Mesodermal cell (in vitro differentiated cells): ENCODE measurements around the gene SMTN.
"Not testable (repeated sequence)": the region's sequence is repeated elsewhere in the genome, so short reads cannot be mapped to it uniquely, and the experiment has no call there.

Experiments used
- H3K27ac ChIP-seq: 2 replicates; pipeline ENCODE4 v1.7.0; 2013; ENCODE audit warnings: mild to moderate bottlenecking, low read depth, low read length, moderate library complexity; ENCODE audit not compliant: severe bottlenecking
- H3K36me3 ChIP-seq: 2 replicates; pipeline ENCODE4 v1.7.1; 2013; ENCODE audit warnings: mild to moderate bottlenecking, low read length, moderate library complexity; ENCODE audit not compliant: control insufficient read depth, insufficient read depth
- H3K4me1 ChIP-seq: one replicate; pipeline ENCODE4 v1.7.1; 2013; ENCODE audit warnings: mild to moderate bottlenecking, low read length; ENCODE audit not compliant: insufficient read depth, control insufficient read depth, poor library complexity, severe bottlenecking
- H3K4me3 ChIP-seq: 2 replicates; pipeline ENCODE4 v1.7.0; 2013; ENCODE audit warnings: low read length, control low read depth, mild to moderate bottlenecking; ENCODE audit not compliant: insufficient read depth, poor library complexity, severe bottlenecking; ENCODE audit errors: extremely low read depth
- H3K9me3 ChIP-seq: 2 replicates; pipeline ENCODE4 v1.7.1; 2013; ENCODE audit warnings: mild to moderate bottlenecking, low read length, moderate library complexity; ENCODE audit not compliant: control insufficient read depth
- WGBS, 2 experiments: methylation state at CpG; one replicate each; pipeline ENCODE4 v1.1.5; 2013; ENCODE audit warnings: missing lambda C conversion rate in 2 of 2; ENCODE audit not compliant: insufficient coverage in 2 of 2; 5-methylcytosine and 5-hydroxymethylcytosine counted together

Gene SMTN

DNA sequence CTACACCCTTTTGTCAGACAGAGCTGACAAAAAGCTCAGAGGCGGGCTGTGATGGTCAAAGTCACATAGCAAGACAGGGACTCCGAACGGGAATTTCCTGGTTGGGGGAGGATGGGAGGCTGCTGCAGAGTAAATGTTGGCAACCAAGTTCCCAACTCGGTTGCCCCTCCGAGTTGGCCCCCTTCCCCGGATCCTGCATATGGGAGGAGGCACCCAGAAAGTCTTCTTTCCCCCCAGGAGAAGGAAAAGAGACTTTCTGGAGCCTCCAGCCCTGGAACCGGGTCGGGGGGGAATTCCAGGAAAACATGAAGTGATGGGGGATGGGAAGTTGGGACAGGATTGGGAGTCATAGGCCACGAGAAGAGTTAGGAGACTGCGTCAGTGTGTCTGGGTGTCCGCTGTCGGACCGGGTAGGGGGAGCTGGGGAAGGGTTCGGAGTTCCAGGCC, 25.6 kb downstream of the SMTN start:
- WGBS, 2 experiments = 53 to 54% methylated on average over 7 to 10 of the region's 14 CpGs
- peak overlapping the region; percentile 62 for H3K4me3 ChIP-seq
- H3K36me3 ChIP-seq = peaks cover 16% of the 10 kb centered on the region
- peaks cover 12% of the 10 kb centered on the region for H3K4me1 ChIP-seq
- H3K27ac ChIP-seq = no peak overlapping the region
- H3K9me3 ChIP-seq = no peaks in the 10 kb centered on the region

DNA sequence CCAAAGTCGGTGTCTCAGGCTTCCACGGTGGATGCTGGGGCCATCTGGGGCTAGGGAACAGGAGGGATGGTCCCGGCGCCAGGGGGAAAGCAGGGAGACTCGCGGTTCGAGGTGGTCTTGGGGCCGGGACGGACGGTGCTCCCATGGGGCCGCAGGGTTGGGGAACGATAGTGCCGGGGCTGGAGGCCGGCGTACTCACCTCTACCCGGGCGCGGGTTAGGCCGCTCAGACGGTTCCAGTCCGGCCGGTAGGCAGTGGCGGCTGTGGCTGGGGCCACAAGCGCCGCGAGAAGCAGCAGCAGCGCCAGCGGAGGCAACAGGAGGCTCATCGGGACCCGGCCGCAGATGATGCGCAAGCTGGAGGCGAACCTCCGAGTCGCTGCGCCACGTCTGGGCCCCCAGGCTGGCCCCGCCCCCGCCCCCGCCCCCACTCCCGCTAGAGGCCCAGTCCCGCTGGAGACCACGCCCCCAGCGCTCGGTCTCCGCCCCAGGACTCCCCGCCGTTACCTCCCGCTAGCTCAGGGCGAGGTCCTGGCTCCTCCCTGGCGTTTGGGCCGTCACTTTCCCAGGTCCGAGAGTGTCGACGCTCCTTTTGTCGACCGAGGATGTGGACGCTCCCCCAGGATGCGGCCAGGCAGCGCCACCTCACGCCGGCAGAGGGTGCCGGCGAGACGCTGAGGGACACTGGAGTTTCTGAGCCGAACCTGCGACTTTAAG, 26.2 kb downstream of the SMTN start, which contains the start of gene SELENOM:
TSS of gene SELENOM (minus strand) at position 391 of the 716 bp plus-strand sequence. CDS start at position 328, 63 bp downstream.
- WGBS, 2 experiments = 2% methylated on average over 43 to 46 of the region's 67 CpGs
- Histone ChIP-seq H3K27ac (peak within 1 kb of the TSS; percentile 36), H3K4me1 (peaks cover 10% of the 10 kb centered on the region), H3K36me3 (peaks cover 16% of the 10 kb centered on the region), H3K4me3 (peak within 1 kb of the TSS; percentile 62), H3K9me3 (no peaks in the 10 kb centered on the region)

DNA sequence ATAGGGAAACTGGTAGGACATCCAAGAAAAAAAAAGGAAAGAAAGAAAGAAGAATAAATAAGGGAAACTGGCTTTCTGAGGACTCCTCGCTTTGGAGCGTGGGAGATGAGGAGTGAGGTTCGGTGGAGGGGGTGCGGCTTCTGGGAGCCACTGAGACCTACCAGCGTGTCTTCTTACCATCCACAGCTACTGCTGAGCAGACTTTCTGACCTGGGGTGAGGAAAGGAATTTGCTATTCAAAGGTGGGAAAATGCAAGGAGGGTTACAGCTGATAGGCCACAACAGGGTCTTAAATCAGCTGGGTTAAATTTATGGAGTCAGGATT, 26.7 kb downstream of the SMTN start:
- Histone ChIP-seq H3K27ac (peak overlapping the region; percentile 24), H3K4me3 (peak overlapping the region; percentile 25), H3K9me3 (no peaks in the 10 kb centered on the region), H3K4me1 (peaks cover 5% of the 10 kb centered on the region), H3K36me3 (peaks cover 16% of the 10 kb centered on the region)
- 0 to 9% methylated on average over 3 to 4 of the region's 5 CpGs for WGBS, 2 experiments

DNA sequence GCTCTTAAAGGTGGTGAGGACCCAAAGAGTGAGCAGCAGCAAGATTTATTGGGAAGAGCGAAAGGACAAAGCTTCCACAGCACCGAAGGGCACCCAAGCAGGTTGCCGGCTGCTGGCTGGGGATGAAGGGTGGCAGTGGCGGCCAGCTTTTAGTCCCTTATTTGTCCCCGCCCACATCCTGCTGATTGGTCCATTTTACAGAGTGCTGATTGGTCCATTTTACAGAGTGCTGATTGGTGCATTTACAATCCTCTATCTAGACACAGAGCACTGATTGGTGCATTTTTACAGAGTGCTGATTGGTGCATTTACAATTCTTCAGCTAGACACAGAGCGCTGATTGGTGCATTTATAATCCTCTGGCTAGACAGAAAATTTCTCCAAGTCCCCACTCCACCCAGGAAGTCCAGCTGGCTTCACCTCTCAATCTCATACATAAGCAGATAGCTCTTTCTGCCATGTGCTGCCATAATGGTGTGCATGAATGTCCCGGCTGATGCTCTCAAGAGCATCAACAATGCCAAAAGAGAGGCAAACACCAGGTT, 31.5 kb downstream of the SMTN start:
- WGBS, 2 experiments = 92% methylated on average over 7 of the region's 7 CpGs
- not testable (repeated sequence) for H3K9me3 ChIP-seq, H3K27ac ChIP-seq, H3K4me1 ChIP-seq, H3K4me3 ChIP-seq, H3K36me3 ChIP-seq

DNA sequence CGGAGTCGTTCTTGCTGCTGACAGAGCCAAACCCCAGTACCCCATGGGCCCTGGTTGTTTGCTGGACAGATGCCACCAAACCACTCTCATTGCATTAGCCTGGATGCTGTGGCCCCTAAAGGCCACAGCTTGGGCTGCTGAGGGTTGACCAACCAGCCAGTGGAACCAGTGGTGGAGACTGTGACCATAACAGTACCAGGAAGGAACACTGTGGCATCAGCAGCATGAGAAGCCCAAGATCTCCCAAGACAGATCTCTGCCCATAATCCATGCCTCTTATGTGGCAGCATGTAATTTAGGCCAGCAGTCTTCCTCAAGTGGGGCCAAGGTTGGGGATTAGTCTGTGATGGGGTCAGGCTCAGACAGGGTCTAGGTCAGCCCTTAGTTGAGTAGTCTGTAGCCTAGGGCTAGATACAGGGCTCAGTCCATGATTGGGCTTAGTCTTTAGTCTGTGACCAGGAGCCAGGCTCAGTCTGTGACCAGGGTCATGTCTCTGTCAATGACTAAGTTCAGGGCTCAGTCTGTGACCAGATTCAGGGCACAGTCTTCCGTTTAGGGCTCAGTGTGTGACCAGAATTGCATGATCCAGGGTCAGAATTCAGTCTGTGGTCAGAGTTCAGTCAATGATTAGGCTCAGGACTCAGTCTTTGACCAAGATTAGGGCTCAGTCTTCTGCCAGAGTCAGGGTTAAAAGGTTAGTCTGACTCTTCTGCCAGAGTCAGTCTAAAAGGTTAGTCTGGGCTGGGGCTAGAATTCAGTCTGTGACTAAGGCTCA, 37.1 kb downstream of the SMTN start:
- WGBS, 2 experiments = 92 to 93% methylated on average over 3 of the region's 3 CpGs
- Histone ChIP-seq H3K27ac (no peak overlapping the region), H3K36me3 (no peaks in the 10 kb centered on the region), H3K4me1 (peaks cover 7% of the 10 kb centered on the region), H3K4me3 (no peak overlapping the region), H3K9me3 (no peaks in the 10 kb centered on the region)

DNA sequence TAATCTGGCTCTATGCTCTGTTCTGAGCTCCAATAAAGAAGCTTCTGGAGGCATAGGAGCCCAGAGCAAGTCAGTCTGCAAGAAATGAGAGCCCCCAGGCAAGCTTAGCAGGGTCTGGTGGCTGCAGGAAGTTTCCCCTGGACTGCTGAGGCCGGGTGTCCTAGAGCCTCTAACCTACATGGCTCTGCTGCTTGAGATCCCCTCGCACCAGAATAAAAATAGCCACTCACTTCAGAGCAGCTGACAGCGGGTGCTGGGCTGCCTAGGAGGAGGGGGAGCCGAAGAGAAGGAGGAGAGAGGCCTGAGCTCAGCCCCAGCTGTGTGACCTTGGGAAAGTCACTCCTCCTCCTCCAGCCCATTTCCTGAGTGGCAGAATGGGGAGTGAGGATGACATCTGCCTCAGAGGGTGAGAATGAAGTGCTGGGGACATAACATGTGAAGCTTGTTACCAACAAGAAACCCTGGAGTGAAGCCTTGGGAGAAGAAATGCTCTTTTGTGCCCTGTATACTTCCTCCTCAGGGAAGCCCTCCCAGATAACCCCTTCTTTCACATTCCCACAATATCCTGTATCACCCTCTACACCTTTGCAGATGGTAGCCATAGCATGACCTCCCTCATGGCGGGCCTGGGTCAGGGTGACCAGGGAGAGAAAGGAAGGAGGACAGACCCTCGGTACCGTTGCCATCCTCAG, 38.1 kb downstream of the SMTN start:
- Histone ChIP-seq H3K4me3 (no peak overlapping the region), H3K4me1 (peaks cover 7% of the 10 kb centered on the region), H3K27ac (no peak overlapping the region), H3K36me3 (no peaks in the 10 kb centered on the region), H3K9me3 (no peaks in the 10 kb centered on the region)
- WGBS, 2 experiments = 65 to 100% methylated on average over 1 to 2 of the region's 7 CpGs

DNA sequence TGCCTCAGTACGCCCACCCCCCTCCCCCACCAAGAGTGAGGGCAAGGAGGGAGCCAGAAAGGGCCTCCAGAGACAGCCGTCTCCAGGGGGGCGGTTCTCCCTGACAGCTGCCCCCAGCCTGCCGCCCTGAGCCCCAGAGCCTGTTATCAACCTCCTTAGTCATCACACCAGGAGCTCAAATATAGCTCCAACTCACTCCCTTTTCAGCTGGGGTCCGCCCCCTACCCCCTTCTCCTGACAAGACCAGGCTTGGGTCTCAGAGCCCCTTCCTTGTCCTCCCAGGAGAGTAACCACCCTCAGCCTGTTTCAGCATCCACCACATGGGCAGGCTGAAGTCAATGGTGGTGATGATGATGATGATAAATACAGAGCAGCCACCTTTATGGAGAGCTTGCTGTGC, 39.1 kb downstream of the SMTN start:
- no peaks in the 10 kb centered on the region for H3K36me3 ChIP-seq
- H3K9me3 ChIP-seq = no peaks in the 10 kb centered on the region
- no peak overlapping the region for H3K4me3 ChIP-seq
- no peak overlapping the region for H3K27ac ChIP-seq
- WGBS, 2 experiments = 56 to 59% methylated on average over 3 of the region's 5 CpGs
- H3K4me1 ChIP-seq = peaks cover 7% of the 10 kb centered on the region

DNA sequence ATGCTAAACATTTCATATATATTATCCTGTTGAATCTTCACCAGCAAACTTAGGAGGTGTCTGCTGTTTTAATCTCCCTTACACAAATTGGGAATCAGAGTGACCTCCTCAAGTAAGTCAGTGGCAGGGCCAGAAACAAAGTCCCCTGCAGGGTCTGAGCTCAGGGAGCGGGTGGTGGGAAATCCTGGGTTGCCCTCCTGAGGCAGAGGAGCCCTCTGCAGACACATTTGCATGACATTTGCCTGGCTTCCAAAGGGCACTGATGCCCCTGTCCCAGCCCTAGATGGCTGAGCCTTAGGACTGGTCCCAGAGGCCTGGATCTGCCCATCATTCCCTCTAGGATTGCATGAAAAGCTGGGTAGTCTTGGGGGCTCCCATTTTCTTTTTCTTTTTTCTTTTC, 39.5 kb downstream of the SMTN start:
- Histone ChIP-seq H3K27ac (no peak overlapping the region), H3K4me1 (peaks cover 7% of the 10 kb centered on the region), H3K4me3 (no peak overlapping the region), H3K36me3 (no peaks in the 10 kb centered on the region), H3K9me3 (no peaks in the 10 kb centered on the region)
- WGBS, 2 experiments = 80 to 100% methylated on average over 1 of the region's 1 CpG

DNA sequence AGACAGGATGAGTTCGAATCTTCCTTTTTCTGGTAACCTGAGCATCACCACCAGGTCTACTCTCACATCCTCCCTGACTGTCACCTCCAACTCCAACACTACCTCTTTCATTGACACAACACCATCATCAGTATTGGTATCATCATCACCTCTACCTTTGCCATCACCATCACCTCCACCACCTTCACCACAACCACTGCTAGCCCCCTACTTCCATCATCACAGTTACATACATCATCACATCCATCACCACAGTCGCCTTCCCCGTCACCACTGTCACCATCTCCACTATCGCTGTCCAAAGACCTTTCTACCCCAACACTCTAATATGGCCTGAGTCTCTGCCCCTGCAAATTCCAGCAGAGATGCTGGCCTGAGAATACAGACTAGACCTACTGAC, 40.3 kb downstream of the SMTN start:
- 96 to 98% methylated on average over 4 of the region's 4 CpGs for WGBS, 2 experiments
- Histone ChIP-seq H3K27ac (no peak overlapping the region), H3K4me1 (peaks cover 7% of the 10 kb centered on the region), H3K36me3 (no peaks in the 10 kb centered on the region), H3K9me3 (no peaks in the 10 kb centered on the region), H3K4me3 (no peak overlapping the region)

DNA sequence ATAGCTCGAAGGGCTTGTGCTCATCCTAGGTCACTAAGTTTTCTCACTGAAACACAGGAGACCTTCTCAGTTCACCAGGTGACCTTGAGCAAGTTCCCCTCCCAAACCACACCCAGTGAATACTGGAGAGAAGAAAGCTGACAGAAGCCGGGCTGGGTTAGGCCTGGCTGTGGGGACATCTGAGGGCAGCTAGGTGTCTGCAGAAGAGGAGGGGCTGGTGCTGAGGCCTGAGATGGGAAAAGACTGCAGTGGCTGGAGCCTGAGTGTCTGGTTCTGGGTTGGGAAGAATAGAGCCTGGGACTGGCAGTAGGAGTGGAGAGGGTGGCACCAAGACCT, 41.0 kb downstream of the SMTN start:
- H3K4me3 ChIP-seq = no peak overlapping the region
- H3K9me3 ChIP-seq = no peaks in the 10 kb centered on the region
- 92 to 95% methylated on average over 2 of the region's 2 CpGs for WGBS, 2 experiments
- no peaks in the 10 kb centered on the region for H3K36me3 ChIP-seq
- H3K27ac ChIP-seq = no peak overlapping the region
- H3K4me1 ChIP-seq = peaks cover 7% of the 10 kb centered on the region
